GM19463 (cell line): Measurements from ENCODE around the gene ILDR1.
"Not testable (repeated sequence)": the region's sequence is repeated elsewhere in the genome, so short reads cannot be mapped to it uniquely, and the experiment has no call there.

ENCODE experiments used
- ATAC-seq: cut with Tn5 transposase; IDR thresholded peaks from one replicate; pipeline ENCODE4 v1.9.1; 2021; ENCODE audit warnings: mild to moderate bottlenecking, moderate library complexity; ENCODE audit not compliant: unreplicated experiment

ILDR1 gene

DNA sequence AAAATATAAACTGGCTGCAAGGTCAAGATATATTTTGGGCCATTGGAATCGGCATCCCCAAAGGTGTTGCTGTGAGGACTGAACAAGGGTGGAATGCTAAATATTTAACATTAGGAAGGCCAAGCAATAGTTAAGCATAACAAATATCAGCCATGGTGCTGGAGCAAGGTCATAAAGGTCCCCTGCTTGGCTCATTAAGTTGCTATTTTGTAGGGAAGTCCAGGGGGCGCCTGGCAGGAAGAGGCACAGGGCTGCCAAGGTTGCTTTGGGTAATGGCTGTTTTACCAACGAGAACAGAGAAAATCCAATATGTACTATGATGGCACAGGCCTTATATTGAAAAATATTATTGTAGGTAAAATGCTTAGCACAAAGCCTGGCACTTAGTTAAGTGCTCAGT is 65.7 kb downstream of the ILDR1 start:
- no peak for ATAC-seq

DNA sequence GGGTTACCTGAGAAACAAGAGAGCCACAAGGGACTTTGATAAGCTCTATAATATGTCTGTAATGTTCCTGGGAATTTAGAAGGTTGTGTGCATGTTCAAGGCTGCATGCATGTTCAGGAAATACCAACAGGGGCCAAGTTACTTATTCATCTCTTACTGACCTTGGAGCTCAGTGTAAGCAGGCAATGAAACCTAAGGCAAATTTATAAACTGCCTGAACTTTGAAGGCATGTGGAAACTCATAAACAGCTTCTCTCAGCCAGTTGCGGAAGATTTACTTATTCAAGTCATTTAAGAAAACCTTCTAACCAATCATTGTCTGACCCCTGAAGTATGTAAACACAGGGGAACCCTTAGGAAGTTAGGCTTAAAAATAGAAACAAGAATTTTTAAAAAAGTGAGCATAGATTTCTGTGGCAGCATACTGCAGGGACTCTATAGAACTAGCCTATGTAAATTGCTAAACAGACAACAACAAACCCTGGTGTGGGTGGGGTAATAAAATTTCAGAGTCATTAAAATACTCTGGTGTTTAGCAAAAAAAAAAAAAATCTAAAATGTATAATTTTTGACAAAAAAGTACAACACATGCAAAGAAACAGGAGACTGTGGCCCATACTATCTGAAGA is 70.6 kb downstream of the ILDR1 start:
- ATAC-seq = no peak

DNA sequence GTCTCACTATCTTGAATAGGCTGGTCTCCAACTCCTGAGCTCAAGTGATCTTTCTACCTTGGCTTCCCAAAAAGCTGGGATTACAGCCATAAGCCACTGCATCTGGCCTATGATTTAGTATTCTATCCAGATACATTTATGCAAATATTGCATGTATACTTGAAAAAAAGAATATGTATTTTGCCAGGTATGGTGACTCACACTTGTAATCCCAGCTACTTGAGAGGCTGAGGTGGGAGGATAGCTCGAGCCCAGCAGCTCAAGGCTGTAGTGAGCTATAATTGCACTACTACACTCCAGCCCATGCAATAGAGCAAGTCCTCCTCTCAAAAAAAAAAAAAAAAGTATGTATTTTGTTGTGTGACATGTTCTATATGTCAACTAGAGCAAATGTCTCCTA is 73.4 kb downstream of the ILDR1 start:
- no peak for ATAC-seq

DNA sequence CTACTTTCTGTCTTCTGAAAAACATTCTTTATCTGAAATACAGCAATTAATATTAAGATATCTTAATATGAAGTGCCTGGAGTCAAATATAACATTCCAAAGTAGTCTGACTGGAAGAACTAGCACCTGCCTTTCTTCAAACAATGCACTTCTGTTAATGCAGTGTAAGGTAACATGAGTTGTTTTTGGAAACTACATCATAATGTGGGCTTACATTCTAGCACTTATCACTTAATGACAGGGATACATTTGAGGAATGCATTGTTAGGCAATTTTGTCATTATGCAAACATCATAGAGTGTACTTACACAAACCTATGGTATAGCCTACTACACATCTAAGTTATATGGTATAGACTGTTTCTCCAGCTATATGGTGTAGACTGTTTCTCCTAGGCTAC is 78.6 kb downstream of the ILDR1 start:
- ATAC-seq = no peak

DNA sequence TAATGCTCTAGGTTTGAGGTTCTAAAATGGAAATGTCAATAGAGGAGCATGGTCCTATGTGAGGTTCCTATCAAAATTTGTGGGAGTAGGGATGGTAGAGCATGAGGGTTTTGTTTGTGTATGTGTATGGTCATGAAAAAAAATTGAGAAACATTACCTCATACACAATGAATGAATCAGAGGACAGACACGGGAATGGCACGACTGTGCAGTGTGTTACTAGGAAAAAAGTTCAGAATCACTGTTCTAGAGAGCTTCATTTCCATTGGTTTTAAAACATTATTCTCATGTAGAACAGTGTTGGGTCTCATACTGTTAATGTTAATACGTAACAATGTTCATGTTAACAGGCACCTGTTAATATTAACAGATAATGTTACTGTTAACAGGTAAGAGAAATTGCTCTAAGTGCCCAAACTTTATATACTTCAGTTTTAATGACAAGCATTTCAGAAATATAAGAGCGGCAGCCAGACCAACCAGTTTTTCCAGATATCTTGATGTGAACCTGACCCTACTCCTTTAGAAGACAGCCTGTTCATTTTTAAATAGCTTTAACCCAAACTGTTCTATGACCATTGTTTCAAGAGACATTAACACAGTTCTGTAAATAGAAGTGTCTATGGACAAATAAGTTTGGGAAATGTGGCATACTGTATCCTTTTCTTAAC is 79.8 kb downstream of the ILDR1 start:
- ATAC-seq = no peak

DNA sequence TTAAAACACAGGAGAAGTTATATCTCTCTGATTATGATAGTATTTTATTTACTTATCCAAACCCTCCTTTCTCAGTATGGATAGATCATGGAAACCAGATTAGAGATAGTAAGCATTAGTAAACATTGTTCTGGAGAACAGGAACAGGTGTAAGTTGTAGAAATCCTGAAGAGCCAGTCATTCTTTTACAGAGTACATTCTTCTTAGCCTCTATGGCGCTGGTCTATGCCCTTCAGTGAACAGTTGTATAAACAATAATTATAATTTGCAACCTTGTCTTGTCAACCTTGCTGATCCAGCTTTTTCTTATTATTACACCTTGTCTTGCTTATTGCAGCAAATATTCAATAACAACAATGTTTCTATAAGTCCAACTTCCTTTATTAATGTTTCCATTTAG is 80.5 kb downstream of the ILDR1 start:
- no peak for ATAC-seq

DNA sequence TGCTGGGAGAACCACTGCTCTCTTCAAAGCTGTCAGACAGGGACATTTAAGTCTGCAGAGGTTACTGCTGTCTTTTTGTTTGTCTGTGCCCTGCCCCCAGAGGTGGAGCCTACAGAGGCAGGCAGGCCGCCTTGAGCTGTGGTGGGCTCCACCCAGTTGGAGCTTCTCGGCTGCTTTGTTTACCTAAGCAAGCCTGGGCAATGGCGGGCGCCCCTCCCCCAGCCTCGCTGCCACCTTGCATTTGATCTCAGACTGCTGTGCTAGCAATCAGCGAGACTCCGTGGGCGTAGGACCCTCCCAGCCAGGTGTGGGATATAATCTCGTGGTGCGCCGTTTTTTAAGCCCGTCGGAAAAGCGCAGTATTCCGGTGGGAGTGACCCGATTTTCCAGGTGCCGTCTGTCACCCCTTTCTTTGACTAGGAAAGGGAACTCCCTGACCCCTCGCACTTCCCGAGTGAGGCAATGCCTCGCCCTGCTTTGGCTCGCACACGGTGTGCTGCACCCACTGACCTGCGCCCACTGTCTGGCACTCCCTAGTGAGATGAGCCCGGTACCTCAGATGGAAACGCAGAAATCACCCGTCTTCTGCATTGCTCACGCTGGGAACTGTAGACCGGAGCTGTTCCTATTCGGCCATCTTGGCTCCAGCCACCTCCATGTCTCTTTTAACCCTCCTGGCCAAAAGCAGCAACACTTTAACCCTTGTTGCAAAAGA is 83.7 kb downstream of the ILDR1 start:
- not testable (repeated sequence) for ATAC-seq
